Osteocyte (in vitro differentiated cells): ENCODE results near the gene TPO. TPM values are rescaled to one million over a fixed set of nuclear protein-coding genes. Genes with fewer than 3 reads are reported as not detected.

Experiments
- DNase-seq: peaks from one replicate; pipeline ENCODE4 v3.0.0; 2021; ENCODE audit warnings: mixed read lengths; ENCODE audit not compliant: unreplicated experiment; ENCODE audit errors: extremely low spot score
- H3K27ac Mint-ChIP-seq: one replicate; pipeline ENCODE4 v1.8.0; 2021; ENCODE audit warnings: mild to moderate bottlenecking, mixed read lengths; ENCODE audit not compliant: unreplicated experiment
- H3K27me3 Mint-ChIP-seq: one replicate; pipeline ENCODE4 v1.8.0; 2021; ENCODE audit warnings: mixed read lengths; ENCODE audit not compliant: unreplicated experiment
- H3K36me3 Mint-ChIP-seq: one replicate; pipeline ENCODE4 v1.8.0; 2021; ENCODE audit warnings: mixed read lengths; ENCODE audit not compliant: unreplicated experiment
- H3K4me1 Mint-ChIP-seq: one replicate; pipeline ENCODE4 v1.8.0; 2021; ENCODE audit warnings: mixed read lengths; ENCODE audit not compliant: unreplicated experiment
- H3K4me3 Mint-ChIP-seq: one replicate; pipeline ENCODE4 v1.8.0; 2021; ENCODE audit warnings: mild to moderate bottlenecking, moderate library complexity, mixed read lengths; ENCODE audit not compliant: unreplicated experiment
- H3K9me3 Mint-ChIP-seq: one replicate; pipeline ENCODE4 v1.8.0; 2021; ENCODE audit warnings: mixed read lengths; ENCODE audit not compliant: unreplicated experiment
- CTCF ChIP-seq: fragments of 200-600 bp; sonication (generic); IDR thresholded peaks from 2 replicates; pipeline ENCODE4 v1.5.0; 2021; ENCODE audit warnings: antibody characterized with exemption, mild to moderate bottlenecking, moderate library complexity
- long read RNA-seq: library from polyadenylated mRNA; unstranded; transcript quantifications from one replicate; pipeline ENCODE4 v2.0.0, GENCODE V29; 2021
- total RNA-seq: library from RNA; stranded (reverse); gene quantifications from 2 replicates; pipeline ENCODE4 v1.2.1, GENCODE V29; 2021

Gene TPO
- not detected in 2 replicates for total RNA-seq
- long read RNA-seq: 0 reads

GRCh38 chr2:1413156-1413710 is at the start of gene TPO:
Gene TPO, plus strand, starts transcription at chr2:1413463. Its CDS starts 946 bp downstream, at chr2:1414409.
- DNase-seq: no peak
- no peak within 1 kb of the TSS for H3K4me3 Mint-ChIP-seq
- H3K4me1 Mint-ChIP-seq: no peaks in the 10 kb centered on the region
- no peaks in the 10 kb centered on the region for H3K36me3 Mint-ChIP-seq
- no peak within 1 kb of the TSS for H3K27ac Mint-ChIP-seq
- H3K27me3 Mint-ChIP-seq: no peaks in the 10 kb centered on the region
- TF ChIP-seq CTCF: no peak
- H3K9me3 Mint-ChIP-seq: peaks cover 2% of the 10 kb centered on the region

- H3K9me3 Mint-ChIP-seq: peaks cover 8% of the 10 kb centered on the region
- H3K27me3 Mint-ChIP-seq: no peaks in the 10 kb centered on the region
- H3K27ac Mint-ChIP-seq: no peak overlapping the region
- no peak for TF ChIP-seq CTCF
- no peak for DNase-seq
- H3K4me3 Mint-ChIP-seq: no peak overlapping the region
- H3K36me3 Mint-ChIP-seq: no peaks in the 10 kb centered on the region
- no peaks in the 10 kb centered on the region for H3K4me1 Mint-ChIP-seq
These were observed 46.6 kb upstream of the TPO start for GRCh38 chr2:1366546-1367134.

- no peaks in the 10 kb centered on the region for H3K27me3 Mint-ChIP-seq
- H3K36me3 Mint-ChIP-seq: no peaks in the 10 kb centered on the region
These were observed 45.7 kb upstream of the TPO start for GRCh38 chr2:1367601-1368000.

GRCh38 chr2:1369905-1370304 is 43.4 kb upstream of the TPO start:
- H3K4me3 Mint-ChIP-seq: no peak overlapping the region
- no peaks in the 10 kb centered on the region for H3K4me1 Mint-ChIP-seq
- H3K36me3 Mint-ChIP-seq: no peaks in the 10 kb centered on the region
- no peak for TF ChIP-seq CTCF
- no peaks in the 10 kb centered on the region for H3K27me3 Mint-ChIP-seq
- H3K27ac Mint-ChIP-seq: no peak overlapping the region
- no peak for DNase-seq
- H3K9me3 Mint-ChIP-seq: no peaks in the 10 kb centered on the region

More at GRCh38 chr2:1367601-1368000, 45.7 kb upstream of the TPO start:
- TF ChIP-seq CTCF: no peak
- H3K4me1 Mint-ChIP-seq: no peaks in the 10 kb centered on the region
- peaks cover 8% of the 10 kb centered on the region for H3K9me3 Mint-ChIP-seq
- DNase-seq: no peak
- H3K4me3 Mint-ChIP-seq: no peak overlapping the region
- no peak overlapping the region for H3K27ac Mint-ChIP-seq

GRCh38 chr2:1370461-1370860 is 42.8 kb upstream of the TPO start:
- Mint-ChIP-seq H3K4me1 (no peaks in the 10 kb centered on the region), H3K27me3 (no peaks in the 10 kb centered on the region), H3K4me3 (no peak overlapping the region), H3K36me3 (no peaks in the 10 kb centered on the region), H3K9me3 (no peaks in the 10 kb centered on the region), H3K27ac (no peak overlapping the region)
- DNase-seq: no peak
- TF ChIP-seq CTCF: no peak
